ENCODE measurements around the gene KSR2. TPM values are rescaled to one million over a fixed set of nuclear protein-coding genes. Genes with fewer than 3 reads are reported as not detected.
"Not testable (repeated sequence)": the region's sequence is repeated elsewhere in the genome, so short reads cannot be mapped to it uniquely, and the experiment has no call there.

Gene KSR2
- total RNA-seq, 1 donor from 2014 or later: 0.10 TPM

DNA sequence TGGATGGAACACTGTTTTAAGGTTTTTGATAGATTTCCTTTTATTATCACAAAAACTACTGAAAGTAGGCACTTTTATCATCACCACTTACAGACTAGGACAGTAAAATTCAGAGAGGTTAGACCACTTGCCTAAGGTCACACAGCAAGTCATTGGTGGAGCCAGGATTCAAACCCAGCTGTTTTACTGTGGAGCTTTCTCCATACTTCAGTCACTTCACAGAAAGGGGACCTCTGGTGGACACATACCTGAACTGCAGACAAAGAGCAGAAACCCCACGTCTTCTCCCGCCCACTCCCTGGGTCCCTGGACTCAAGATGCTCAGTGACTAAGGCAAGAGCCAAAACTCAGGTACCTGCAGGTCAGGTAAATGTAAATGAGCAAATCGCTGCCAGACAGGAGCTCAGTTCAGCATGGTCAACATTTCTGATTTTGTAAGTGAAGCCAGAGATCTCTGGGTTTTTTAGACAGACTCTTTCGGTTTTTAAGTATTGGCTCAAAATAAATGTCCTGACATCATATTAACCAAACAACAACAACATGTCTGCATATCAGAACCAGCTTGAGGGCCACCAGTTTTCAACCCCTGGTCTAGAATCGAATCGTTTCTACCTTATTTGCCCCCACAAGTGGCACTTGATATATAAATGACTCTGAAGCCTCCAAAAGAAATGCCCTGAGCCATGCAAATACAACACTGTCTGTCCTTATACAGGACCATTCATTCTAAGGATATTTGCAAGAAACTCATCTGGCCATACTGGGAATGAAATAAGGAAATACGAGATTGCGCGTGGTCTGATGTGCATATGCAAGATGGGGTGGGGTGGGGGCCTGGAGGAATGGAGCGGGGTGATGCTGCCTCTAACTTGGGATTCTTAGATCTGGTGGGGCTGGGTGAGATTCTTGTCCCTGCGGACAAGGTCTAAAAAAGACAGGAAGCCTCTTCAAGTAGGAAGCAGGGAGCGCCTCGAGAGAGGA, 110.9 kb downstream of the KSR2 start:
- DNase-seq: peak; percentile 9

GRCh38 chr12:117857139-117857538, 111.7 kb downstream of the KSR2 start:
- not testable (repeated sequence) for DNase-seq

DNA sequence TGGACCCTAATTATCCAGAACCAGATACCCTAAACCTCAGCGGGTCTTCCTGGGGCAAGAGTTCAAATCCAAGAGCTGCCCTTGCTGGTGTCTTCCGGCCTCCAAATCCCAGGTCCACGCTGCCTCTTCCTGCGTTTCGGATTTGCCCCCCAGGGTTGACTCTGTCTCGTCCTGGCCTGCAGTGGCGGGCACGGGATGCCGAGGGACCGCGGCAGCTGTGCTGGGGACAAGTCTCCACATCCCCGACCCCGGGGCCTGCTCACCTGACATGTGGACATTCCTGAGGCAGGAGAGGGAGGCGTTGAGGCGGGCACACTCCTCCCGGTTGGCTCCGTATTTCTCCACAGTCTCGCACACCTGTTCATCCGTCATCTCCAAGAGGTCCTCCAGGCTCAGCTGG, 113.6 kb downstream of the KSR2 start:
- DNase-seq: no peak

DNA sequence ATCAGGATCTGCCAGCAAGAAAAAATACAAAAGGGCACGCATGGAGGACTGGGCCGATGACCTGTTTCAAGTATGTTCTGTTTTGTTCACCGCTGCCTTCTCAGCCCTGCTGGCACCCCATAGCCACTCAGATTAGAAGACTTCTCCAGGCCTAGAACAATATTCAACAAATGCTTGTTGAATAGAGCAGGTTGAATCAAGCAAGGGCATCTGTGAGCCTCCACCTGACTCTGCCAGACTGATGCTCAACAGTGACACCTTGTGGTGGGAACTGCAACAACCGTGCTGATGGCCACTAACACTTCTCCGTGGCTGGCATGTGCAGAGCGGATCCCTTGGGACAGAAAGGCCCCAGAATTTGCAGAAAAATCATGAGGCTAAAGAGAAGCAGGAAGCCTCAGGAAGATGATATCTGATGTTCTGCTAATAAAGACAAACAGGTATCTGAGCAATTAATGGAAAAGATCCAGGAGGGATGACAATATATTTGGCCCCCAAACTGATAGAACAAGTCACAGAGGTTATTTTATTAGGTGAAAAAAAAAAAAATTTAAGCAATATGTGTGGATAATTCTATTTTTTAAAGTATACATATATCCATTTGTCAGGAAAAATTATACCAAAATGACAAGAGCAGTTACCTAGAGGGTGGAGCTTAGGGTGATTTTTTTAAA, 114.3 kb downstream of the KSR2 start:
- DNase-seq: peak; percentile 38

DNA sequence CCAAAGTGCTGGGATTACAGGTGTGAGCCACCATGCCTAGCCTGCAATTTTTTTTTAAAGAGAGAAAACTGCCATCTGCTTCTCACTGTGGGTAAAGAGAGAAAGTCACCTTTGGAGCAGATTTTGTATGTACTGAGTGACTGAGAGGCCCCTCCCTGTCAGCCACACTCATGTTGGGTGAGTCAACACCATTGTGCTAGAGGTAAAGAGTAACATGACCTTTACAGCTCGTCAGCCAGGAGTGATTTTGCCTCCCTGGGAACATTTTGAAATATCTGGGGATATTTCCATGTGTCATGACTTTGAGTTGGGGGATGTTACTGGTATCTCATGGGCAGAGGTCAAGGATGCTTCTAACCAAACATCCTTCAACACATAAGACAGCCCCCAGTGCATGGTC, 115.2 kb downstream of the KSR2 start:
- DNase-seq: no peak

- peak; percentile 66 for DNase-seq
Observed at GRCh38 chr12:117850048-117850447, 118.7 kb downstream of the KSR2 start.

DNA sequence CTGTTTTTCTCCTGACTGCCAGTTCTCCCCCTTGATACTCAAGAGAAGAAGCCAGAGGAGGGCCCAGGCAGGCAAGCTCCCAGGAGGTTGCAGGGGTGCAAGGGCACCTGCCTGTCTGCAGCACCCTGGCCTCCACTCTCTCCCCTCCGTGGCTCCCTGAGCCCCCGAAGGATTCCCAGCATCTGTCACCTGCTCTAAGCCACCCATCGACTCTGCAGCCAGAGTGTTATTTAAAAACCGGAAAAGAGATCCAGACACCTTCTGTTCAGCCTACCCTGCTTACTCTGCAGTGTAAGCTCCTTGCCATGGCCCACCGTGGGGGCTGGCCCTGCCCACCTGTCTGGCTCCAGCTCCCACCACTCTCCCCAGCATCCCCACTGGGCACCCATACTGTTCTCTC, 121.4 kb downstream of the KSR2 start:
- DNase-seq: no peak

DNA sequence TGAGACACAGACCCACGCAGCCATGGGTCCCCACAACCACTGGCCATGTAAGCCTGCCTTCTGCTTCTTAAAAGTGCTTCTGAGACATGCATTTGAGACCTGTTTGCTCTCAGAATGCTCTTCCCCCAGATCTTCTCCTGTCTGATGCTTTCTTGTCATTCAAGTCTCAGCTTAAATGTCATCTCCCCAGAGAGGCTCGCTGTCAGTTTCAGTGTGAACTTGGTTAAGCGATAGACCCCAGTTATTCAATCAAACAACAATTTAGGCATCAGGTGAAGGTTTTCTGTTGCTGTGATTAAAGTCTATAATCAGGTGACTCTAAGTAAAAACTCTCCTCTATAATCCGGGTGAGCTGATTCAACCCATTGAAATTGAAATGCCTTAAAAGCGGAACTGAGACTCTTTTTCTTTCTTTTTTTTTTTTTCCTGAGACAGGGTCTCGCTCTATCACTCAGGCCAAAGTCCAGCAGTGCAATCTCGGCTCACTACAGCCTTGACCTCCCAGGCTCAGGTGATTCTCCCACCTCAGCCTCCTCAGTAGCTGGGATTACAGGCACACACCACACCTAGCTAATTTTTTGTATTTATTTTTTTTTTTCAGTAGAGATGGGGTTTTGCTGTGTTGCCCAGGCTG, 123.4 kb downstream of the KSR2 start:
- no peak for DNase-seq

DNA sequence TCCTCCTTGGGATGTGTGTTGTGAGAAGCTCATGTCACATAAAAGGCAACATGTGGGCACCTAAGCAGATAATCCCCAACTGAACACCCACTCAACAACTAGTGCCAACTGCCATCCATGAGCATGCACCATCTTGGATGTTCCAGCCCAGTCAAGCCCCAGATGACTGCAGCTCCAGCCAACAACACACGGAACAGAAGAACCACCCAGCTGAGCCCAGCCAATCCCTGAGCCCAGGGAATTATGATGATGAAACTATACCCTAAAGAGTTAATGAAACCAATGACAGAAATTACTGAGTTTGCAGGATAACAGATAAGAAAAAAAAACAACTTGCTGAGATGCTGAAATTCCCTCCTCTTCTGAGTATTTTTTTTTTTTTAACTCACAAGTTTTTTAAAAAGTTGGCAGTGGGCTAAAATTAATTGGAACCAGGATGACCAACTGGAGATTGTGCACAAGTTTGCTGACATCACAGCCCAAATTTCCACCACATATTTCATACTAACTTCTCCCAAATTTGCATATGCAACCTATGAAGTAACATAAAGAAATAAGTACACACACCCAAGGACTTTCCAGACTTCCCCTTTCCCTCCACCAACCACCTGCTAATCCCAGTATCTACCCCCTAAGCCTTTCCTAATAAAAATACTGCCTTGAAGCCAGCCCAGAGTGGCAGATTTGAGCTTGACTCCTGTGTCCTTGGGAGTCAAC, 124.5 kb downstream of the KSR2 start:
- no peak for DNase-seq

GRCh38 chr12:117842630-117843029, 126.2 kb downstream of the KSR2 start:
- no peak for DNase-seq

DNA sequence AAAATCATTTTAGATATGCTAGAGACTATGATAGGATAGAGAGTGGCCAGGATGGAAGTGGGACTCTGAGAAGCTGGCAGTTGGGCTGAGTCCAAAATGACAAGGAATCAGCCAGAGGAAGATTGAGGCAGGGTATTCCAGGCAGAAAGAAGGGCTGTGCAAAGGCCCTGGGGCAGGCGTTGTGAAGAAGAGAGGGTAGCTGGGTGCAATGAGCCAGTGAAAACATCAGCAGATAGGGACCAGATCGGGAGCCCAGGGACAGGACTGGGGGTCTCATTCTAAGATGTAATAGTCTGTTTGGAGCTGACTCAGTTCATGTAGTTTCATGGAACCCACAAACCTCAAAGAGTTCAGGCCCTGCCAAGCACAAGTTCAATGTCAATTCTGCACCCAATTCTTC, 126.6 kb downstream of the KSR2 start:
- no peak for DNase-seq

GRCh38 chr12:117837737-117838050, 131.1 kb downstream of the KSR2 start:
- DNase-seq: no peak

DNA sequence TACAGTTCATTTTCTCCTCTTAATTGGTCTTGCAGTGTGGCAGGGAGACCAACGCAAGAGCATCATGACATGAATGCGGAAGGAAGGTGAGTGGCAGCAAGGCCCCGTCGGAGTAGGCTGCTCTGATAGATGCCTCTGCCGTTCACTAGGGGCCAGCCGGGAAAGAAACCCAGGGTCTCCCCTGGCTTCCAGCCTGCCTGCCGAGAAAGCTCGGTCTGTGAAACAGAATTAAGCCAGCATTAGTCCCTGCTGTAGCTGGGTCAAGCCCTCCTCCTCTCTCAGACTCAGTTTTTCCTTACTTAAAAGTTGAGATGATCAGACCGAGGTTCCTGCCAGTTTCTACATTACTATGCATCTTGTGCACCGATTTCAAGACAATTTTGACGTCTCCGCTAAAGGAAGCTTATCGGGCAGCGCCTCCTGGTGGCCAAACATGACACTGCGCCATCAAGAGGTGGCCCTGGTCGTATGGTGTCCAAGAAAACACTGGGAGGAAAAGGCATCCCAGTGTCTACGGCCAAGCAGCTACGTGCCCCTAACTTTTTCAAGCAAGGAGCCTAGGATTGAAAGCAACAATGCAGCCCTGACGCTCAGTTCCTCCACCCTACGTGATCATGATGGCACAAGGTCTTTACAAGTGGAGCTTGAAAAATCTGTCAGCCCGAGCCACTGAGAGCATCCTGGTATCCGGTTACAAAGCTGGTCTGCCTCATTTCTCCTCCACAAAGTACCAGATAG, 131.6 kb downstream of the KSR2 start:
- peak; percentile 90 for DNase-seq

DNA sequence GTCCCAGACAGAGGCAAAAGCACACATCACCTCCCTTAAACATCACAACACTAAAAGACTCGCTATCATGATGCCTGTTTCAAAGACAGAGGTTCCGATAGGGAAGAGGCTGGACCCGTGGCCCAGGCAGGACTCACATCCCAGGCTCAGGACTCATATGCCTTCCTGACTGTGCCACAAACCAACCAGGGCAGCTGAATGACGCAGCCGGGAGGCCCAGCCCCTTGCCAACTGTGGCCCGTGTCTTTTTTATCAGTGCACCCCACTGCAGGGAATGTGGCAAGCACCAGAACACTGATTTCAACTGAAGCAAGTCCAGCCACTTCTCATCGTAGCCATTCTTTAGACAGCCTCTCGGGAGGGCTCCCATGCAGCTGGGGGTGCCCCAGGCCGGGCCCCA, 132.3 kb downstream of the KSR2 start:
- no peak for DNase-seq

DNA sequence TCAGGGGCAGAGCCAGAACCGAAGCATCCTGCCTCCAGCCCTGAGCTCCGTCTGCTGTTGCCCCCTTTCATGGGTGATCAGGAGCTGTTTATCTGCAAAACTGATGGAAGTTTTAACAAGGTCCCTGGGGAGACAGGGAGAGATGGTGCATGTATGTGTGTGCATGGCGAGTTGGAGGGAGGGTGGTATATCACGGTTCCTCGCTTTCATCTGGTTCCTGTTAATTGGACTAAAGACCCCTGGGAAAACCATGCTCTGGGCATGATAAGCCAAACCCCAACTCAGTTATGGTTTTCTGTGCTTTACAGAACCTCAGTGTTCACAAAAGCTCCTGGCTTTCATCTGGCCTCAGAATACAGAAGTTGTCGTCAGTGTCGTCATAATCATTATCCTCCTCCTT, 133.6 kb downstream of the KSR2 start:
- peak; percentile 4 for DNase-seq

- DNase-seq: no peak
Observed at GRCh38 chr12:117832459-117833457, 136.0 kb downstream of the KSR2 start.

- DNase-seq: no peak
Observed at GRCh38 chr12:117830471-117830870, 138.3 kb downstream of the KSR2 start.

GRCh38 chr12:117829108-117829507, 139.7 kb downstream of the KSR2 start:
- DNase-seq: no peak

DNA sequence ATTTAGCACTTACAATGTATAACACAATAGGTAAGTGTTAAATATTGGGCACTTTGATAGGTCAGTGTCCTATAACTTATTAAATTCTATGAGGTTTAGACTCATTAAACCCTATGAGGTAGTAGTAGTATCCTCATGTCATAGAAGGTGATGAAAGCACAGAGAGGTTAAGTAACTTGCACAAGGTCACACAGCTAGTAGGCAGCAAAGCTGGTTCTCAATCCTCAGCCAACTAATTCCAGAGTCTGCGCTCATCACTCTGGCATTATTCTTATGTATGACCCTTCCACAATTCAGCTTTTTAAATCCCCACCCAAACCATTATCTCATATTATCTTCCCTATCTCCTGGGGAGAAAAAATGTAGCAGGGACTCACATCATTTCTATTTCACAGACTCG, 141.1 kb downstream of the KSR2 start:
- DNase-seq: no peak

GRCh38 chr12:117825827-117826226, 143.0 kb downstream of the KSR2 start:
- no peak for DNase-seq

All from tongue (tissue), 2 donors.